Panc1 (cell line): ENCODE measurements around the gene LMNTD1.

Experiments used
- POLR2AphosphoS5 ChIP-seq: IDR thresholded peaks from 2 replicates; pipeline ENCODE4 v1.6.1; 2012; ENCODE audit warnings: mild to moderate bottlenecking, low read depth, low read length, moderate library complexity
- SIN3A ChIP-seq: IDR thresholded peaks from 2 replicates; pipeline ENCODE4 v1.6.1; 2012; ENCODE audit warnings: low read depth, mild to moderate bottlenecking, low read length, moderate library complexity, borderline replicate concordance; ENCODE audit not compliant: insufficient read depth
- TCF7L2 ChIP-seq: IDR thresholded peaks from 2 replicates; pipeline ENCODE4 v1.6.1; 2011; ENCODE audit warnings: mild to moderate bottlenecking, low read depth, low read length, inconsistent platforms
- TF ChIP-seq, protein P1 (sequence below): fragments of 450-650 bp; IDR thresholded peaks from 2 replicates; pipeline ENCODE4 v1.5.1; 2017; ENCODE audit warnings: mild to moderate bottlenecking
- TF ChIP-seq, protein P2 (sequence below), 2 experiments: IDR thresholded peaks; 2 replicates each; pipeline ENCODE4 v1.6.1; 2011 to 2012; ENCODE audit warnings: low read depth in 2 of 2, control low read depth in 1 of 2, low read length in 1 of 2, mild to moderate bottlenecking in 1 of 2, moderate library complexity in 1 of 2; ENCODE audit not compliant: insufficient read depth in 1 of 2

DNA sequence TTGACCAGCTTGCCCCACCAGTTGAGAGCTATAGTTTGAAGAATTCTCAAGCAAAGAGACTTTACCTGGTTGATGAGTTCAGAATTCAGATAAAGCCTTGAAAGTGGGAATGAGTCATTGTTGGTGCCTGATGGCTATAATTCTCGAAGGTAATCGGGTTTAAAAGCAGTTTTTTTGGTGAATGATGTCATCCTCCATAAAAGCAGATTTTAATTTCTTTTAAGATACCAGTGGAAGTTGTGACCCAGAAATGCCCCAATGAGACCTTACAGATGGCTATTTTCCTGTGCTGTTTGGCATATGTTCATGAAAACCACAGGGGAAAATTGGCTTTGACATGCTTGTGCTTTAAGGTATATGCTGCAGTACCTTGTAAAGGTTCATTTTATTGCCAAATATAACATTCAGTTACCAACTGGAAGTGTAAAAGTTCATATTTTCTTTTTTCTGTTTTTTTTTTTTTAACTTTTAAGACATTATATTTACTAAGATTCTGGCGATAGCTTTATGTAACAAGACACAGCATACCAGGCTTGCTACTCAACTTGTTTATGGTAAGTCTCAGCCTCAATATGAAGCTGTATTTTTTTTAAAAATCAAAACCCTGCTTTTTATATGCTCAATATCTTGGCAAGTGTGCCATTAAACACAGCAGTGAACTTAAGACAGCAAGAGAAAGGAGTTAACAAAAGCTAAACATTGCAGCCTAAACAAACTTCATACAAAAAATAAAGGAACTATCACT, 119.3 kb downstream of the LMNTD1 start:
- TF ChIP-seq, protein P1, sequence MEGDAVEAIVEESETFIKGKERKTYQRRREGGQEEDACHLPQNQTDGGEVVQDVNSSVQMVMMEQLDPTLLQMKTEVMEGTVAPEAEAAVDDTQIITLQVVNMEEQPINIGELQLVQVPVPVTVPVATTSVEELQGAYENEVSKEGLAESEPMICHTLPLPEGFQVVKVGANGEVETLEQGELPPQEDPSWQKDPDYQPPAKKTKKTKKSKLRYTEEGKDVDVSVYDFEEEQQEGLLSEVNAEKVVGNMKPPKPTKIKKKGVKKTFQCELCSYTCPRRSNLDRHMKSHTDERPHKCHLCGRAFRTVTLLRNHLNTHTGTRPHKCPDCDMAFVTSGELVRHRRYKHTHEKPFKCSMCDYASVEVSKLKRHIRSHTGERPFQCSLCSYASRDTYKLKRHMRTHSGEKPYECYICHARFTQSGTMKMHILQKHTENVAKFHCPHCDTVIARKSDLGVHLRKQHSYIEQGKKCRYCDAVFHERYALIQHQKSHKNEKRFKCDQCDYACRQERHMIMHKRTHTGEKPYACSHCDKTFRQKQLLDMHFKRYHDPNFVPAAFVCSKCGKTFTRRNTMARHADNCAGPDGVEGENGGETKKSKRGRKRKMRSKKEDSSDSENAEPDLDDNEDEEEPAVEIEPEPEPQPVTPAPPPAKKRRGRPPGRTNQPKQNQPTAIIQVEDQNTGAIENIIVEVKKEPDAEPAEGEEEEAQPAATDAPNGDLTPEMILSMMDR = no peak
- TF ChIP-seq SIN3A (no peak), POLR2AphosphoS5 (no peak), TCF7L2 (no peak)
- TF ChIP-seq, protein P2, sequence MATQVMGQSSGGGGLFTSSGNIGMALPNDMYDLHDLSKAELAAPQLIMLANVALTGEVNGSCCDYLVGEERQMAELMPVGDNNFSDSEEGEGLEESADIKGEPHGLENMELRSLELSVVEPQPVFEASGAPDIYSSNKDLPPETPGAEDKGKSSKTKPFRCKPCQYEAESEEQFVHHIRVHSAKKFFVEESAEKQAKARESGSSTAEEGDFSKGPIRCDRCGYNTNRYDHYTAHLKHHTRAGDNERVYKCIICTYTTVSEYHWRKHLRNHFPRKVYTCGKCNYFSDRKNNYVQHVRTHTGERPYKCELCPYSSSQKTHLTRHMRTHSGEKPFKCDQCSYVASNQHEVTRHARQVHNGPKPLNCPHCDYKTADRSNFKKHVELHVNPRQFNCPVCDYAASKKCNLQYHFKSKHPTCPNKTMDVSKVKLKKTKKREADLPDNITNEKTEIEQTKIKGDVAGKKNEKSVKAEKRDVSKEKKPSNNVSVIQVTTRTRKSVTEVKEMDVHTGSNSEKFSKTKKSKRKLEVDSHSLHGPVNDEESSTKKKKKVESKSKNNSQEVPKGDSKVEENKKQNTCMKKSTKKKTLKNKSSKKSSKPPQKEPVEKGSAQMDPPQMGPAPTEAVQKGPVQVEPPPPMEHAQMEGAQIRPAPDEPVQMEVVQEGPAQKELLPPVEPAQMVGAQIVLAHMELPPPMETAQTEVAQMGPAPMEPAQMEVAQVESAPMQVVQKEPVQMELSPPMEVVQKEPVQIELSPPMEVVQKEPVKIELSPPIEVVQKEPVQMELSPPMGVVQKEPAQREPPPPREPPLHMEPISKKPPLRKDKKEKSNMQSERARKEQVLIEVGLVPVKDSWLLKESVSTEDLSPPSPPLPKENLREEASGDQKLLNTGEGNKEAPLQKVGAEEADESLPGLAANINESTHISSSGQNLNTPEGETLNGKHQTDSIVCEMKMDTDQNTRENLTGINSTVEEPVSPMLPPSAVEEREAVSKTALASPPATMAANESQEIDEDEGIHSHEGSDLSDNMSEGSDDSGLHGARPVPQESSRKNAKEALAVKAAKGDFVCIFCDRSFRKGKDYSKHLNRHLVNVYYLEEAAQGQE (IDR thresholded peaks at IDR 0.05; ENCODE audit: insufficient read depth in 1 of 2, low read depth in 2 of 2, low read length in 1 of 2) = no peak
